Peyer's patch (tissue), 4 donors: Measurements from ENCODE around the gene CDC42BPA. TPM values are rescaled to one million over a fixed set of nuclear protein-coding genes. Genes with fewer than 3 reads are reported as not detected.
A peak's percentile ranks its signal among the peaks of the same experiment; 100 is the strongest.

Experiments
- DNase-seq, 3 donors: peaks; one replicate each; pipeline ENCODE4 v3.0.0-alpha.2; 2017 to 2019
- H3K27ac ChIP-seq, 4 donors: fragments of 200-600 bp; sonication (generic); one replicate each; pipeline ENCODE4 v1.5.1; 2016 to 2019
- H3K27me3 ChIP-seq, 2 donors: fragments of 200-600 bp; sonication (generic); one replicate each; pipeline ENCODE4 v1.5.1; 2019
- H3K36me3 ChIP-seq, 3 donors: fragments of 200-600 bp; sonication (generic); one replicate each; pipeline ENCODE4 v1.5.1; 2016 to 2019
- H3K4me1 ChIP-seq, 4 donors: fragments of 200-600 bp; sonication (generic); one replicate each; pipeline ENCODE4 v1.5.1; 2016 to 2019
- H3K4me3 ChIP-seq, 4 donors: fragments of 200-600 bp; sonication (generic); 1 replicate in 3 of 4; 2 replicates in 1 of 4; pipeline ENCODE4 v1.5.1; 2016 to 2019; ENCODE audit warnings: mild to moderate bottlenecking in 1 of 4
- H3K9me3 ChIP-seq, 4 donors: fragments of 200-600 bp; sonication (generic); one replicate each; pipeline ENCODE4 v1.5.1; 2016 to 2019; ENCODE audit warnings: mild to moderate bottlenecking in 1 of 4
- CTCF ChIP-seq, 6 experiments: fragments of 450-650 bp in 4 of 6; fragments of 200-600 bp in 2 of 6; sonication (generic) in 1 of 6; IDR thresholded peaks; one replicate each; pipeline ENCODE4 v1.5.1; 2017 to 2019; ENCODE audit warnings: antibody characterized with exemption in 6 of 6, mild to moderate bottlenecking in 3 of 6, moderate library complexity in 1 of 6
- POLR2A ChIP-seq, 2 donors: fragments of 450-650 bp; IDR thresholded peaks; one replicate each; pipeline ENCODE4 v1.5.1; 2017; ENCODE audit warnings: antibody characterized with exemption in 2 of 2, mild to moderate bottlenecking in 2 of 2, moderate library complexity in 2 of 2
- total RNA-seq, 4 donors: library from RNA; depleted of rRNA; stranded (reverse); fragments of >200 nt; gene quantifications; one replicate each; pipeline ENCODE4 v1.1.0, GENCODE V29; 2016

The CDC42BPA gene
- total RNA-seq, 4 donors from 2014 or later = 49.3 to 107 (median 53.9) TPM

- no peak overlapping the region for H3K27ac ChIP-seq
- H3K4me1 ChIP-seq = peaks cover 0 to 14% (median 1%) of the 10 kb centered on the region in 4 donors
- peaks cover 0 to 10% (median 0%) of the 10 kb centered on the region in 3 donors for H3K36me3 ChIP-seq
- no peaks in the 10 kb centered on the region for H3K9me3 ChIP-seq
- H3K4me3 ChIP-seq = no peak overlapping the region
- no peak for TF ChIP-seq POLR2A (IDR thresholded peaks at IDR 0.05)
- TF ChIP-seq CTCF (IDR thresholded peaks at IDR 0.05) = no peak
- DNase-seq = no peak
- no peaks in the 10 kb centered on the region for H3K27me3 ChIP-seq
Observed at GRCh38 chr1:226994586-226995364, 323.5 kb downstream of the CDC42BPA start.

- Histone ChIP-seq H3K4me3 (no peak overlapping the region), H3K9me3 (no peaks in the 10 kb centered on the region), H3K36me3 (peaks cover 0 to 10% (median 0%) of the 10 kb centered on the region in 3 donors), H3K27me3 (no peaks in the 10 kb centered on the region), H3K4me1 (peaks cover 0 to 22% (median 4%) of the 10 kb centered on the region in 4 donors), H3K27ac (no peak overlapping the region)
- TF ChIP-seq CTCF (IDR thresholded peaks at IDR 0.05) = no peak
- TF ChIP-seq POLR2A (IDR thresholded peaks at IDR 0.05) = no peak
- peak in 1 of 3 donors; percentile 40 for DNase-seq
Observed at GRCh38 chr1:226993814-226994585, 324.3 kb downstream of the CDC42BPA start.

- H3K4me3 ChIP-seq = no peak overlapping the region
- H3K27ac ChIP-seq = no peak overlapping the region
- peaks cover 0 to 13% (median 0%) of the 10 kb centered on the region in 3 donors for H3K36me3 ChIP-seq
- no peaks in the 10 kb centered on the region for H3K27me3 ChIP-seq
- TF ChIP-seq POLR2A (IDR thresholded peaks at IDR 0.05) = no peak
- TF ChIP-seq CTCF (IDR thresholded peaks at IDR 0.05) = no peak
- no peaks in the 10 kb centered on the region for H3K9me3 ChIP-seq
- peaks cover 0 to 39% (median 4%) of the 10 kb centered on the region in 4 donors for H3K4me1 ChIP-seq
- DNase-seq = no peak
Observed at GRCh38 chr1:226991920-226992319, 326.4 kb downstream of the CDC42BPA start.

- Histone ChIP-seq H3K4me3 (no peak overlapping the region), H3K27me3 (no peaks in the 10 kb centered on the region), H3K27ac (peak overlapping the region in 3 of 4 donors; percentile 52 to 88 (median 84)), H3K9me3 (no peaks in the 10 kb centered on the region), H3K4me1 (peaks cover 0 to 39% (median 4%) of the 10 kb centered on the region in 4 donors), H3K36me3 (peaks cover 0 to 30% (median 0%) of the 10 kb centered on the region in 3 donors)
- TF ChIP-seq POLR2A (IDR thresholded peaks at IDR 0.05) (no peak), CTCF (IDR thresholded peaks at IDR 0.05) (no peak)
- DNase-seq = peak; percentile 45 to 85 (median 80)
Observed at GRCh38 chr1:226990133-226990716, 328.1 kb downstream of the CDC42BPA start.

GRCh38 chr1:226989085-226989920, 329.0 kb downstream of the CDC42BPA start:
- DNase-seq = no peak
- Histone ChIP-seq H3K36me3 (peaks cover 0 to 27% (median 0%) of the 10 kb centered on the region in 3 donors), H3K4me3 (no peak overlapping the region), H3K9me3 (no peaks in the 10 kb centered on the region), H3K27me3 (no peaks in the 10 kb centered on the region), H3K27ac (peak overlapping the region in 3 of 4 donors; percentile 52 to 88 (median 84)), H3K4me1 (peaks cover 0 to 39% (median 4%) of the 10 kb centered on the region in 4 donors)
- TF ChIP-seq POLR2A (IDR thresholded peaks at IDR 0.05) (no peak), CTCF (IDR thresholded peaks at IDR 0.05) (no peak)
